AG10803 (cell line): ENCODE measurements around the gene UCN2.

Experiments used
- DNase-seq: peaks from one replicate; pipeline ENCODE4 v3.0.0; 2010; ENCODE audit warnings: low read depth
- H3K4me3 ChIP-seq: 2 replicates; pipeline ENCODE4 v1.5.1; 2011; ENCODE audit warnings: mild to moderate bottlenecking, low read length, control low read depth
- TF ChIP-seq, protein P1 (sequence below): conservative IDR thresholded peaks from 2 replicates; pipeline ENCODE4 v1.5.1; 2011; ENCODE audit warnings: mild to moderate bottlenecking, low read length, control low read depth, inconsistent platforms

Gene UCN2

DNA sequence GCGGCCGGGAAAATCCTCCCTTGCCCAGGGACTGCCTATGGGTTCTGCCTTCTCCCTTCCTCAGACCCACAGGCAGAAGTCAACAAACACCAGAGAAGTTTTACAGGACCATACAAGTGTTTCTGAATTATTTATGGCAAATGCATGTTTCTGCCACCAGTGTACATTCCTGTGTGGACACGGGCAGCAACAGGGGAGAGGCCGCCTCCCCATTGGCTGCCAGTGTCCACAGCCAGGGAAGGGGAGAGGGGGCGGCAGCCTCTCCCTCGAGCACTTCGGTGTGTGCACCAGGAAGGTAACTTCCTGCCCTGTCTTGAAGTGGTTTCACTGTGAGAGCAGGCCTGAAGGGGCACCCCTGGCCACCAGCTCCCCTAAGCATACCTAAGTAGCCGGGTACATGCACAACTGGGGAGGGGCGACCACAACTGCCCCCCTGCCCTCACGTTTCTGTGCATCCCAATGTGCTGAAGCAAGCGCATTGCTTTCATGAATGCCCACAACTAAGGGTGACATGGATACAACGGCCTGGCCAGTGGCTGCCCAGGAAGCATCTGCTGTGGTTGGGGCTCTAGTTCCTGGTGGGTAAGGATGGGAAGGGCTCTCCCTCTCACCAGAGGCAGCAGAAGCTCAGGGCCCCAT, 44.8 kb downstream of the UCN2 start:
- TF ChIP-seq, protein P1, sequence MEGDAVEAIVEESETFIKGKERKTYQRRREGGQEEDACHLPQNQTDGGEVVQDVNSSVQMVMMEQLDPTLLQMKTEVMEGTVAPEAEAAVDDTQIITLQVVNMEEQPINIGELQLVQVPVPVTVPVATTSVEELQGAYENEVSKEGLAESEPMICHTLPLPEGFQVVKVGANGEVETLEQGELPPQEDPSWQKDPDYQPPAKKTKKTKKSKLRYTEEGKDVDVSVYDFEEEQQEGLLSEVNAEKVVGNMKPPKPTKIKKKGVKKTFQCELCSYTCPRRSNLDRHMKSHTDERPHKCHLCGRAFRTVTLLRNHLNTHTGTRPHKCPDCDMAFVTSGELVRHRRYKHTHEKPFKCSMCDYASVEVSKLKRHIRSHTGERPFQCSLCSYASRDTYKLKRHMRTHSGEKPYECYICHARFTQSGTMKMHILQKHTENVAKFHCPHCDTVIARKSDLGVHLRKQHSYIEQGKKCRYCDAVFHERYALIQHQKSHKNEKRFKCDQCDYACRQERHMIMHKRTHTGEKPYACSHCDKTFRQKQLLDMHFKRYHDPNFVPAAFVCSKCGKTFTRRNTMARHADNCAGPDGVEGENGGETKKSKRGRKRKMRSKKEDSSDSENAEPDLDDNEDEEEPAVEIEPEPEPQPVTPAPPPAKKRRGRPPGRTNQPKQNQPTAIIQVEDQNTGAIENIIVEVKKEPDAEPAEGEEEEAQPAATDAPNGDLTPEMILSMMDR, result no peak
- DNase-seq, result no peak
- no peak overlapping the region for H3K4me3 ChIP-seq

DNA sequence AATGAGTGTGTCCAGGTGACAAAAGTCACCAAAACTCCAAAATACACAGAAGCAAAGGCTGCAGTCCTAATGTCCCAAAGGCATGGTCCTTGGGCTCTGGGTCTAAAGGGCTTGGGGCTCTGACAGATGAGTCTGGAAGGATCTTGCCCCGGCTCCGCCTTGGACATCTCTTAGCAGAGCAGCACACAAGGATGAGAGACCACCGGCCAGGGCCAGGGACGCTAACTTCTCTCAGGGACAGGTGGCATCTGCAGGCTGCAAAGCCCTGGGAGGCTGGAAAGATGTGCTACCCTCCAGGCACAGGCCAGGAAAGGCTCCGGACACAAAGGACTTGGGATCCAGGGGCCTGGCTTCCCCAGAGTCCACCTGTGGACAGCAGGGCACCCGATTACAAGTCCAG, 45.5 kb downstream of the UCN2 start:
- no peak for DNase-seq
- TF ChIP-seq, protein P1, result no peak

DNA sequence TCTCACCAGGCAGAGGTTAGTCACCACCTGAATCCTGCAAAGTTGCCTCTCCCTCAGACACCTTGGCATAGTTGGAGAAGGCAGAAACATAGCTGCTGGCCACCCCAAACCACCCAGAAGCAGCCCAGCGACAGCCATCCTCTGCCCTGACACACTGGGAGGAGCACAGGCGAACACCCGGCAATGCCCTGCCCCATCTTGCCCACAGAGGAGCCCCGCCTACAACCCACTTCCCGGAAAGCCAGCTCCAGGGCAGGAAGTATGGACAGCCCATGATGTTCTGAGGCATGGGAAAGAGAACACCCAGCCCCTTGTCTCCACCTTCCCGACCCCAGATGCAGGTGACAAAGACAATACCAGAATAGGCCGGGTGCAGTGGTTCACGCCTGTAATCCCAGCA, 47.0 kb downstream of the UCN2 start:
- no peak for DNase-seq
- no peak overlapping the region for H3K4me3 ChIP-seq
- TF ChIP-seq, protein P1, result no peak

More for the DNA sequence above, 45.5 kb downstream of the UCN2 start:
- no peak overlapping the region for H3K4me3 ChIP-seq

DNA sequence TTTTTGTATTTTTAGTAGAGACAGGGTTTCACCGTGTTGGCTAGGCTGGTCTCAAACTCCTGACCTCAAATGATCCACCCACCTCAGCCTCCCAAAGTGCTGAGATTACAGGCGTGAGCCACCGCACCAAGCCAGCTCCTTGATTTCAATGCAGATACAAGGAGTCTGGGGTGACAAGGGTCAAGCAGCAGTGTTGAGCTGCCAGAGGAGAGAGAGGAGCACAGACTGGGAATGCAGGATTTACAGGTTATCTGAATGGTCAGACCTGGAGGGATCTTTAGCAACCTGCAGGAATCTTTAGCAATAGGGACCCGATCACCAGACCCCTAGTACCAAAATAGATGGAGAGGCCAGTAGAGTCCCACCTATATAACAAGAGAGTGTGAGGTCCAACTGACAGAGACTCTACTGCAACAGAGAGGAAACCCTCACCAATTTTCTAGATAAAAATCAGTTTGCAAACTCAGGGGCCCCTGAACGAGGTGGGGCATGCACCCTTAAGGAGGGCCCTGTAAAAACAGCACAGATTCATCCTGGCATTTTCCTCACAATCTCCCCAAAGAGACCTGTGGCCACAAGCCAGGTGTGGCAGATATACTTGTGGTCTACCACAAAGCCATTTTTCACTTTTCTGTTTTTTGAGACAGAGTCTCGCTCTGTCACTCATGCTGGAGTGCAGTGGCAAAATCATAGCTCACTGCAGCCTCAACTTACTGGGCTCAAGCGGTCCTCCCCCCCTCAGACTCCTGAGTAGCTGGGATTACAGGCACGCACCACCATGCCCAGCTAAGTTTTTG, 49.0 kb downstream of the UCN2 start:
- H3K4me3 ChIP-seq, result no peak overlapping the region
- no peak for DNase-seq
- TF ChIP-seq, protein P1, result no peak
